NCI-H748 (cell line): Measurements from ENCODE around the gene GNG8.
A peak's percentile ranks its signal among the peaks of the same experiment; 100 is the strongest.

Source experiments
- DNase-seq: peaks from one replicate; lab custom pipeline; 2025; ENCODE audit not compliant: unreplicated experiment; lab: John Stamatoyannopoulos, UW

Gene GNG8

DNA sequence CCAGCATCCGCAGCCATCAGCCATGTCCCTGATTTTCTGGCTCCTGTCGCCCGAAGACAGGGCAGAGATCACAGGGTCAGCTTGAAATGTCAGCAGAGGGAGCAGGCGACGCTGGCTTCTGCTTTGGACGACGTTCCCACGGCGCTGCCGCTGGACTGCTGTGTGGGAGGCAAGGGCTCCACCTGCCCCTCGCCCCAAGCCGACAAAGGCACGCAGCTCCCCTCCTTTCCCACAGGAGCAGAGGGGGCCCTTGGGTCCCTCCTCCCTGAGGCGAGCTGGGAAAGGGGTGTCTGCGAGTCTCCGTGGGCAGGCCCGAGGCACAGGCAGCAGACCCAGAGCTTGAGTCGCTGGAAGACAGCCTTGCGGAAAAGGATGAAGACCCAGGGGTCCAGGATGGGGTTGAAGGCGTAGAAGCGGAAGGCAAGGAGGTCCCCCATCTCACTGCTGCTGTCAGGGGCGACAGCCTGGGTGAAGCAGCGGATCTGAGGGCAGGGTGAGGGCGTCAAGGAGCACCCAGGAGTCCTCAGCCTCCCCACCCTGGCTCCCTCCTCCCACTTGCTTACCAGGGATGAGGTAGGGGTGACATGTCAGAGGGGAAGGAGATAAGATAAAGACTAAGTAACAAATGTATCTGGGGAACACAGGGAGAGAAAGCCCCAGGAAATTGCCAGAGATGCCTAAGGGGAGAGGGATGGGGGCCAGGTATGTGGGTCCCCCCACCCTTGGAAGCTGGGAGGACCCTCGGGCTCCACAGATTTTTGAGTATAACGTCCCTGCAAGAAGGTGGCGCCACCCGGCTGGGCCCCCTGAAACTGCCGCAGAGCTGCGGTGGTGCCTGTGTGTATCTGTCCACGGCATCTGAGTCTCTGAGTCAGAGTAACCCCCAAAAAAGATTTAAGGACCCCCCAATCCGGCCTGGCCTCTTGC, 14.5 kb downstream of the GNG8 start:
- no peak for DNase-seq

DNA sequence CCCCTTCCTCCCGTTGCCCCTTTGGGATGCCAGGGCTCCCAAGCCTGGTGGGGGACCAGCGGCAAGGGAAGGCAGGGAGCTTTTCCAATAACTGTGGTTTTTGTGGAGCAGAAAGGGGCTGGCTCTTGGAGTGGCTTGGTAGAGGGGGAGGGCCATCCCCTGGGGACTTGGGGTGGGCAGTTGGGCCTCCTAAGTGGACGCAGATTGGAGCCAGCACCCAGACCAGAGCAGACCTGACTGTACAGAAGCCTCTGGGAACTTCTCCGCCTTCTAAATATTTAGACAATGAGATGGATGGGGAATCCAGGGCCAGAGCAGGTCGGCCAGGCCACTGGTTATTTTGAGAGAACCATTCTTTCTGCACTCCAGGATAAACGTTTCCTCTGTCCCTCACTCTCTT, 15.3 kb downstream of the GNG8 start:
- DNase-seq, result no peak

DNA sequence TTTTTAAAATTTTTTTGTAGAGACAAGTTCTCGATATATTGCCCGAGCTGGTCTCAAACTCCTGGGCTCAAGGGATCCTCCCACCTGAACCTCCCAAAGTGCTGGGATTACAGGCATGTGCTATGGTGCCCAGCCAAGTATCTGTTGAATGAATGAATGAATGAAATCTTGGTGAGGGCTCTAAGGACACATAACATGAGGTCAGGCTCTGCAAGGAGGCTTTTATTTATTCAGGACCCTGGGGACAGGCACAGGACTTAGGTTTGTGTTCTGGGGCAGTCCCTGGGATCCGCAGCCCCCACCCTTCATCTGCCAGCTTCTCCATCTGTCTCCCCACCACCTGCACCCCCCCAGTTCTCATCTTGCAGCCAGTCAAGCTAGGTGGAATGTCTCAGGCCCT, 15.7 kb downstream of the GNG8 start:
- DNase-seq, result no peak

DNA sequence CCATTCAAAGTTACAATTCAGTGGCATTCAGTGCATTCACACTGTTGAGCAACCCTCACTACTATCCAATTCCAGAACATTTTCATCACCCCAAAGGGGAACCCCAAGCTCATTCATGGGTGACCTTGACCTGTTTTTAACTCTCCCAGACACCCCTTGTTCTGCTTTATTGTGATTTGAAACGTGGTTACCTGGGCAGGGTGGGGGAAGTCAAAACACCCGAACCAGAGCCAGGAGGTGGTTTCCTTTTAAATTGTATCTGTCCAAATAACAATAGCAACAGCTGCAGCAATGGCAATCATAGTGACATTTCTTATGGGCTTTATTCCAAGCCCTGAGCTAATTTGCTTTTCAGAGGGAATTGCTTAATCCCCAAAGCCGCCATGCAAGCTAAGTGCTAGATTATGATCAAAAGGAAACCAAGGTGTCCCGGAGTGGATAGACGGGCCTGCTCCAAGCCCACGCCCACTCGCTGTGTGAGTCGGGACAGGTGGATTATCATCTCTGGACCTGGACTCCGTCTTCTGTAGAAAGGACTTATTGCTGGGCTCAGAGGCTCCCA, 17.3 kb downstream of the GNG8 start:
- DNase-seq, result no peak

DNA sequence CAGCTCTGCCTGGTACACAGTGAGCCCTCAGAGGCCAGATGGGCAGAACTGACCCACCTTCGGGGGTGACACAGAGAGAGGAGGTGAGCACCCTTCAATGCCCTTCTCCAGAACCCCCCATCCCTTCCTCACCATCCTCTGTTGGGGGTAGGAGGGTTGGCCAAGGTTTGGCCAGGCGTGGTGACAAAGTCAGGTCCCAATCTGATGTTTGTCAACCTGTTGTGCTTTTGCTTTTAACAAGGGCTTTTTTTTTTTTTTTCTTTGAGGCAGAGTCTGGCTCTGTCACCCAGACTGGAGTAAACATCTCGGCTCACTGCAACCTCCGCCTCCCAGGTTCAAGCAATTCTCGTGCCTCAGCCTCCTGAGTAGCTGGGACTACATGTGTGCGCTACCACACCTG, 18.4 kb downstream of the GNG8 start:
- no peak for DNase-seq

DNA sequence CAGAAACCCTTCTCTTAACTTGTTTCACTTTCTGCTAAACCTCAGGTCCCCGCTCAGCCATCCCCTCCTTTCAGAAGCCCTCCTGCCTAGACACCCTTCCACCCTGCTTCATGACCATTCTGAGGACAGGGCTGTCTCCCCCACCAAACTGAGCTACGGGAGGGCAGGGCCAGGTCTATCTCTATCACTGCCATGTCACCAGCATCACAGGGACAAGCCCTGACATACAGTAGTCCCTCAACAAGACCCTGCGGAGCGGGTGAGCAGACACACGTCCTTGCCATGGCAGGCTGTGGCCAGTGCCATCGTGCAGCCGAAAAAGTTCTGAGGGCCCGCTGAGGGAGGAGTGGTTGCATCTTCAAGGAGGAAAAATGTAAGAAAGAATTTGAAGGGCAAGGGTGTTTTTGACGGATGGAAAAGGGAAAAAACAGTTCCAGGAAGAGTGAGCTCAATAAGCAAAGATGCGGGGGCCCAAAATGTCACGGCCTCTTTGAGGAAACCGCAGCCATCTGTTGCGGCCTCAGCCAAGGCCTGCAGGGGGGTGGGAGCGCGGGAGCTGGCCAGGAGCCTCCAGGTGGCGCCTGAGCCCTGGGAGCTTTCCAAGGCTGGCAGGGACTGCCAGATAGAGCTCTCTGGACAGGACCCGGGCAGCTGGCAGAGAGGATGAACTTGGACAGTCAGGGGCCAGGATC, 19.2 kb downstream of the GNG8 start:
- peak; percentile 71 for DNase-seq

DNA sequence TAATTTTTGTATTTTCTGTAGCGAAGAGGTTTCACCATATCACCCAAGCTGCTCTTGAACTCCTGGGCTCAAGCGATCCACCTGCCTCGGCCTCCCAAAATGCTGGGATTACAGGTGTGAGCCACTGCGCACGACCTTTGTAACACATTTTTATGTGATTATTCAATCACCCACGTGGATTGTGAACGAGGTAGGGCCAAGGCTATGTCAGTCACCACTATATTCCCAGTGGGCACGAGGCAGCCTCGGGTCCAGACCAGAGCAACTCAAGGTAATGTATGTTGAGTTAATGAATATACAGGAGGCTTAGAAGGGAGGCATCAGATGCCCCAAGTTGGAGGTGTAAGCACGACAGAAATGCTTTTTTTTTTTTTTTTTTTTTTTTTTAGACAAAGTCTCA, 20.0 kb downstream of the GNG8 start:
- no peak for DNase-seq

DNA sequence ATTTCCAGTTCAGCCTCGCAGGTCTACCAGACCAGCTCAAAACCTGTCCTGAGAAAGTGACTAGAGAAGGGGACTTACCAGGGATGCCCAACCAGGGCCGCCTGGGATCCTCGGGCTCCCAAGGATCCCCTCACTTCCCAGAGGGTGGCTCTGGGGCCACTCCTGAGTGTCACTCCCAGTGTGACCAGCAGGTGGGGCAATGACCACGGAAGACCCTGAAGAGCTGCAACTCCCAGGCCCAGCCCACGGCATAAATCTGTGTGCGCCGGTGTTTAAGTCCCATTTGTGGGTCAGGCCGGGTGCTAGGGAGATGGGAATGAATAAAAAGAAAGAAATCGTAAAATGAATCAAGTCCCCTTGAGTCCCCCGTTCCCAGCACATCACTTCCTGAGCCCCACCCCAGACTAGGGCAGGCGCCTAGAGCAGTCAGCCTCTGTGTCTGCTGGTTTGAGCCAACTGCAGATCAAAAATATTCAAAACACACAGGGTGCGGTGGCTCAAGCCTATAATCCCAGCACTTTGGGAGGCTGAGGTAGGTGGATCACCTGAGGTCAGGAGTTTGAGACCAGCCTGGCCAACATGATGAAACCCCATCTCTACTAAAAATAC, 21.8 kb downstream of the GNG8 start:
- DNase-seq, result peak; percentile 87

DNA sequence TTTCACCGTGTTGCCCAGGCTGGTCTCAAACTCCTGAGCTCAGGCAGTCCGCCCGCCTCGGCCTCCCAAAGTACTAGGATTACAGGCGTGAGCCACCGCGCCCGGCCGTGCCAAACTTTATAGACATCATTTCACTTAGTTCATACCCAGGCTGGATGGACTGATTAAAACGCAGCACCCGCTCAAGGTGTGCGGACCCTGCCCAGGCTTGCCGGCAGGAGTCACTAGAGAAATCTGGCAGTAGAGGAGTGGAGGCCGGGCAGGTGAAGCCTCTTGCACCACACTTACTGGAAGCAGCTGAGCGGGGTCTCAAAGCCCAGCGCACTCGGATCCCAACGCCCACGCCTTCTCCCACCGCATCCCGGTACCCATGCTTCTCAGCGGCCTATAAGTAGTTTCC, 22.5 kb downstream of the GNG8 start:
- no peak for DNase-seq

DNA sequence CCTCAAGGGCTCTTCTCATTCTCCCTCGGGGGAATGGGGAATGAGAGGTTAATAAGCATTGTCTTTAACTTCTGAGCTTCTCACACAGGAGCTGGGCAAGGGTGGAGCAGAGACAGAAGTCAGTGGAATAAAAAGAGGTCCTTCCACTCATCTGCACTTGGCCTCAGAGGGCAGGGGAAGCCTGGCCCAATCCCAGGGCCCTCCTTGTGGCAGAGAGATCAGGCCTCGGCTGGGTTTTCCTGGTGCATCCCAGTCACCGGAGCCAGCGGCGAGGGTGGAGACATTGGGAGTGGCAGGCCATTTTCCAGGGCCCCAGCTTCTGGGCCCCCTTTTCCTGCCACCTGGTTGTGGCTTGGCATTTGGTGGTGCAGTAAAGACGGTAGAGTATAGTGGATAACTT, 24.2 kb downstream of the GNG8 start:
- DNase-seq, result no peak

DNA sequence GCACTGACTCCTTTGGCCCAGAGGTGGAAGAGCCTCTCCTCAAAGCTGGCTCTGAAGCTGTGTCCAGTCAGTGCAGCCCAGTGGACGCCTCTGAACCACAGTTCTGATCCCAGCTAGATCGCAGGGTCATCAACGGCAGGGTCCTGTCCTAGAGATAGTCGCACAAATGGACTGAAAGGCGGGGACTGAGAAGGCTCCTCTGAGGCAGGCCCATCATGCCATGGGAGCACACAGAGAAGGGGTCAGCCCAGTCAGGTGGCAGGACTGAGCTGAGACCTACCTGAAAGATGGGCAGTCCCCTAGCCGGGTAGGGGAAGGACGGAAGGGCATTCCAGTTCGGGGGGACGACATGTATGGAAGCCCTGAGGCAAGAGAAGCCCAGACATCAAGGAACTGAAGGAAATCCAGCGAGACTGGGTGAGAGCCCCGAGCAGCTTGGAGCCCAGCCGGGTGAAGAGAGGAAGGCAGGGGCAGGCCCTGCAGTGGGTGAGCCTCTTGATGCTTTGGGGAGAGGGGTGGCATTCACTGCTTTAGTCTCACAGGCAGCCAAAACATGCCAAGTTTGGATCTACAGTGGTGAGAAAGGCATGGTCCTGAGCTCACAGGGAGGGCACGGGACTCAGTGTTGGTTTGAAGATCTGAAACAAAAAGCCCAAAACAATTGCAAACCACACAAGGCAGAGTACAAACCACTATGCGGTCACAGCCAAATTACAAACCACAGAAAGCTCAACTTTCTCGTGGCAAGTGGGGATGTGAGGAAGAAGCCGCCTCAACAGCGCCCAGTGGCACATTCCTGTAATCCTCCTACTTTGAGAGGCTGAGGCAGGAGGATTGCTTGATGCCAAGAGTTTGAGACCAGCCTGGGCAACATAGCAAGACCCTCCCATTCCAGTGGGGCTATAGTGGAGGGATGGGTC, 24.9 kb downstream of the GNG8 start:
- DNase-seq, result no peak

DNA sequence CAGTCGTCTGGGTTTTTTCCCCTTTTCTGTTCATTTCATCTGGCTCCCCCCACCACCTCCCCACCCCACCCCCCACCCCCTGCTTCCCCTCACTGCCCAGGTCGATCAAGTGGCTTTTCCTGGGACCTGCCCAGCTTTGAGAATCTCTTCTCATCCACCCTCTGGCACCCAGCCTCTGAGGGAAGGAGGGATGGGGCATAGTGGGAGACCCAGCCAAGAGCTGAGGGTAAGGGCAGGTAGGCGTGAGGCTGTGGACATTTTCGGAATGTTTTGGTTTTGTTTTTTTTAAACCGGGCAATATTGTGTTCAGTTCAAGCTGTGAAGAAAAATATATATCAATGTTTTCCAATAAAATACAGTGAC, 25.6 kb downstream of the GNG8 start:
- no peak for DNase-seq

DNA sequence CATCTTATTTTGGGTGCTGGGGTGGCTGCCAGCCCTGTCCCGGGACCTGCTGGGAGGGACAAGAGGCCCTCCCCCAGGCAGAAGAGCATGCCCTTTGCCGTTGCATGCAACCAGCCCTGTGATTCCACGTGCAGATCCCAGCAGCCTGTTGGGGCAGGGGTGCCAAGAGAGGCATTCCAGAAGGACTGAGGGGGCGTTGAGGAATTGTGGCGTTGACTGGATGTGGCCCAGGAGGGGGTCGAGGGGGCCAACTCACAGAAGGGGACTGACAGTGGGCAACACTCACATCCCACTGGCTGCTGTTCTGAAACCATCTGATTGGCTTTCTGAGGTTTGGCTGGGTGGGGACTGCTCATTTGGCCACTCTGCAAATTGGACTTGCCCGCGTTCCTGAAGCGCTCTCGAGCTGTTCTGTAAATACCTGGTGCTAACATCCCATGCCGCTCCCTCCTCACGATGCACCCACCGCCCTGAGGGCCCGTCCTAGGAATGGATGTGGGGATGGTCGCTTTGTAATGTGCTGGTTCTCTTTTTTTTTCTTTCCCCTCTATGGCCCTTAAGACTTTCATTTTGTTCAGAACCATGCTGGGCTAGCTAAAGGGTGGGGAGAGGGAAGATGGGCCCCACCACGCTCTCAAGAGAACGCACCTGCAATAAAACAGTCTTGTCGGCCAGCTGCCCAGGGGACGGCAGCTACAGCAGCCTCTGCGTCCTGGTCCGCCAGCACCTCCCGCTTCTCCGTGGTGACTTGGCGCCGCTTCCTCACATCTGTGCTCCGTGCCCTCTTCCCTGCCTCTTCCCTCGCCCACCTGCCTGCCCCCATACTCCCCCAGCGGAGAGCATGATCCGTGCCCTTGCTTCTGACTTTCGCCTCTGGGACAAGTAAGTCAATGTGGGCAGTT, 26.2 kb downstream of the GNG8 start:
- no peak for DNase-seq

DNA sequence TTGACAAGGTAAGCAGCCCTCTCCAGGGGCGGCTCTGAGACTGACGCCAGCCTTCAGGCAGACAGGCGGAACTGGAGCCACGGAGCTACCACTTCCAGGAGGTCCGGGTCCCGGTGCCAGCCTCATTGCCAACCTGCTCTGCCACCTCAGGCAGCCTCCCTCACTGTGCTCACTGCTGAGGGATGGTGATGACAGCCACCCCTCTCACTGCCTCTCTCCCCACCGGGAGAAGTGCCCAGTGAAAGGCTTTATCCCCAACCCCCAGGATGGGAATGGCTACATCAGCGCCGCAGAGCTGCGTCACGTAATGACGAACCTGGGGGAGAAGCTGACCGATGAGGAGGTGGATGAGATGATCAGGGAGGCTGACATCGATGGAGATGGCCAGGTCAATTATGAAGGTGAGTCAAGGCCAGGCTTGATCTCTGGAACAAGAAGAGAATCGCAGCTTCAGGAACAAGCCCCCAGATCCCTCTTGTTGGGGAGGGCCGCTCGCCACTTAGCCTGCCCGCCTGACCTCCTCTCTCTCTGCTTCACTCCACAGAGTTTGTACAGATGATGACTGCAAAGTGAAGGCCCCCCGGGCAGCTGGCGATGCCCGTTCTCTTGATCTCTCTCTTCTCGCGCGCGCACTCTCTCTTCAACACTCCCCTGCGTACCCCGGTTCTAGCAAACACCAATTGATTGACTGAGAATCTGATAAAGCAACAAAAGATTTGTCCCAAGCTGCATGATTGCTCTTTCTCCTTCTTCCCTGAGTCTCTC, 27.2 kb downstream of the GNG8 start:
- DNase-seq, result no peak

DNA sequence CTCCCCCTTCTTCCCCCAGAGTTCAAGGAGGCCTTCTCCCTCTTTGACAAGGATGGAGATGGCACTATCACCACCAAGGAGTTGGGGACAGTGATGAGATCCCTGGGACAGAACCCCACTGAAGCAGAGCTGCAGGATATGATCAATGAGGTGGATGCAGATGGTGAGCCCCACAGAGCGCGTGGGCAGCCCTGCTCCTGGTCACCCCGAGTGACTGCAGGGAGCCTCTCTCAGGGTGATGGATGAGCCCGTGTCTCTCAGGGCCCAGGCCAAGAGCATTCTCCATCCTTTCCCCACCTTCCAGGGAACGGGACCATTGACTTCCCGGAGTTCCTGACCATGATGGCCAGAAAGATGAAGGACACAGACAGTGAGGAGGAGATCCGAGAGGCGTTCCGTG, 27.8 kb downstream of the GNG8 start:
- DNase-seq, result no peak

DNA sequence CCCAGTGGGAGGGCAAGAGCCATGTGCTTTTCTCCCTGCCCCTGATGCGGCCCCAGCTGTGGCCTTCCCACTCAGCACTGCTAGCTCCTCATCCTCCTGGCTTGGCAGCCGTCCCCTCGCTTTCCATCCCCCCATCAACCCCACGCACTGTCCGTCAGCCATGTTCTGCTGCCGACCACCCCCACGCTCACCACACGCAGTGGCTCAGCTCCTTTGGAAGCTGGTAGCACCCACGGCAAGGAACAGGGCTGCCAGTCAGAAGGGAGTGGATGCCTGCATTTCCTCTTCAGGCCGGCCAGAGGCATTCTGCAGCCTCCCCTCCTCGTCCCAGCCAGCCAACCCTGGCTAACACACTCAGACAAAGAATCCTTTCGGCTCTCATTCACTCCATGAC, 28.6 kb downstream of the GNG8 start:
- no peak for DNase-seq

DNA sequence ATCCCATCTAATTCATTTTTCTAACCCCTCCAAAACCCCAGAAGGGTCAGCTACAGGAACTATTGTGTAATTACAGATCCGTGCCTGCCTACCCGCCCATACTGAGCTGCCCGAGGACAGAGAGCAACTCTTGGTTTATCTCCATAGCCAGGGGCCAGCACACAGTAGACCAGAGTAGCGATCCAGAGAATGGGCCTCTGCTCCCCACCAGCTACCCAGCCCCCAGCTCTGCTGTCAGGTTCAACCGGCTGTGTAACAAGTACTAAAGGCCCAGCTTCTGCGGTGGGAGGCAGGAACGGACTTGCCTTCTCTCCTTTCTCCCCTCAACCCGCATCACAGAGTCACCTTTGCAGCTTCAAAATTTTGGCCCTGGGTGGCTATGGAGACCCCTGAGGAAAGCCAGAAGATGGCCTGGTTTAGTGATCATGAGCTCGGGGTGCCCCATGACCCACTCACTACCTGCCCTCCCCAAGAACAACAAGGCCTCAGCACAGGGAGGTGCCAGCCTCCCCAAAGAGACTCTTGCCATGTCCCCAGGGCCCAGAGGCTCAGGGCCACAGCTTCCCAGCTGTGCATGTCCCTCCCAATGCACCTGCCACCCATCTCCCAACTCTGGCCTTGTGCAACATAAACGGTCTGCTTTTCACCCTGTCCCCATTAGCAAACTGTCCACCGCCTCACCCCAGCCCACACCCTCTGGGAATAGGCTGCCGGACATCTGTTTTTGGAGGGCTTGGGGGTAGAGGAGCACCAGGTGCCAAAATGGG, 29.1 kb downstream of the GNG8 start:
- no peak for DNase-seq

DNA sequence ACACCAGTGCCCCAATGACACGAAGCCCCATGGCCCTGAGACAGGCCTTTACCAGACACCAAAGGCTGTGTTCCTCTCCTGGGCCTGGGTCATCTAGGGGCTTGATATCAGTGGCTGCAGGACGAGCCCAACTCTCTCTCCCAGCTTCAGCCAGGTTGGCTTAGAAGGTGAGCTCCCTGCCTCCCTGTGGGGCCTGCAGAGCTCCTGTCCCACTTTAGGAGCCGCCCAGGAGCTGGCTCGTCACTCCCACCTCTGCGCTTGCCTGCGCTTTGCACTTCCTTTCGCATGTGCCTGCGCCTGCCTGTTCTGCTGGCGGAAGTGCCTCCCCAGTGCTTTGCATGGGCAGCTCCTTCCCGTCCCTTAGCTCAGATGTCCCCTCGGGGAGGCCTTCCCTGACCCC, 30.0 kb downstream of the GNG8 start:
- DNase-seq, result no peak
